SU-DHL-6 (cell line): Measurements from ENCODE around the gene C1D.

Experiments
- H2AFZ ChIP-seq: fragments of 200-600 bp; sonication (generic); 2 replicates; pipeline ENCODE4 v1.6.1; 2014; ENCODE audit warnings: low read depth, mild to moderate bottlenecking, moderate library complexity, mixed read lengths, antibody characterized with exemption, low read length; ENCODE audit not compliant: severe bottlenecking
- H3F3A ChIP-seq: fragments of 200-600 bp; shearing (Covaris generic); 2 replicates; pipeline ENCODE4 v1.6.0; 2016; ENCODE audit warnings: antibody characterized with exemption, mild to moderate bottlenecking; ENCODE audit not compliant: insufficient read depth
- H3K27ac ChIP-seq: fragments of 200-600 bp; sonication (generic); 2 replicates; pipeline ENCODE4 v1.5.1; 2016; ENCODE audit warnings: low read depth, mild to moderate bottlenecking, low read length, moderate library complexity, mixed read lengths
- H3K27me3 ChIP-seq: fragments of 200-600 bp; sonication (generic), shearing (Covaris generic); 2 replicates; pipeline ENCODE4 v1.6.0; 2014; ENCODE audit warnings: mild to moderate bottlenecking, low read length
- H3K36me3 ChIP-seq: fragments of 200-600 bp; sonication (generic); 2 replicates; pipeline ENCODE4 v1.6.1; 2014; ENCODE audit warnings: mild to moderate bottlenecking, low read length, mixed read lengths
- H3K4me2 ChIP-seq: fragments of 300-600, 200-600 bp; shearing (Covaris generic), sonication (generic); 2 replicates; pipeline ENCODE4 v1.6.0; 2014; ENCODE audit warnings: low read length, low read depth, mild to moderate bottlenecking; ENCODE audit not compliant: poor library complexity, severe bottlenecking
- H3K4me3 ChIP-seq: fragments of 200-600 bp; sonication (generic); 2 replicates; pipeline ENCODE4 v1.5.1; 2014; ENCODE audit warnings: antibody characterized with exemption, low read length, mild to moderate bottlenecking, mixed read lengths; ENCODE audit not compliant: insufficient read depth, poor library complexity, severe bottlenecking
- H3K79me2 ChIP-seq: fragments of 200-600 bp; sonication (generic); 2 replicates; pipeline ENCODE4 v1.6.1; 2014; ENCODE audit warnings: mild to moderate bottlenecking, low read length, moderate library complexity; ENCODE audit not compliant: insufficient read depth
- H3K9ac ChIP-seq: fragments of 200-600 bp; sonication (generic); 2 replicates; pipeline ENCODE4 v1.7.0; 2014; ENCODE audit warnings: mild to moderate bottlenecking, low read length
- H3K9me2 ChIP-seq: fragments of 200-600 bp; sonication (generic); replicated peaks from 2 replicates; pipeline ENCODE4 v1.6.1; 2014; ENCODE audit warnings: low read length; ENCODE audit not compliant: insufficient read depth
- H3K9me3 ChIP-seq: fragments of 200-600 bp; sonication (generic); 2 replicates; pipeline ENCODE4 v1.6.1; 2014; ENCODE audit warnings: low read length, mixed read lengths; ENCODE audit not compliant: insufficient read depth
- H4K20me1 ChIP-seq: fragments of 200-600 bp; sonication (generic); 2 replicates; pipeline ENCODE4 v1.6.1; 2014; ENCODE audit warnings: low read depth, mild to moderate bottlenecking, antibody characterized with exemption, low read length, moderate library complexity, mixed read lengths
- EZH2phosphoT487 ChIP-seq: fragments of 200-600 bp; sonication (generic), shearing (Covaris generic); conservative IDR thresholded peaks from 2 replicates; pipeline ENCODE4 v1.6.1; 2018; ENCODE audit warnings: mild to moderate bottlenecking, antibody characterized with exemption, low read length, moderate library complexity, mixed read lengths
- TF ChIP-seq, protein P1 (sequence below): fragments of 200-600 bp; sonication (generic); IDR thresholded peaks from one replicate; pipeline ENCODE4 v1.5.1; 2017; ENCODE audit warnings: antibody characterized with exemption, mild to moderate bottlenecking, low read length, moderate library complexity; ENCODE audit not compliant: insufficient read depth, poor library complexity, severe bottlenecking

The C1D gene

DNA sequence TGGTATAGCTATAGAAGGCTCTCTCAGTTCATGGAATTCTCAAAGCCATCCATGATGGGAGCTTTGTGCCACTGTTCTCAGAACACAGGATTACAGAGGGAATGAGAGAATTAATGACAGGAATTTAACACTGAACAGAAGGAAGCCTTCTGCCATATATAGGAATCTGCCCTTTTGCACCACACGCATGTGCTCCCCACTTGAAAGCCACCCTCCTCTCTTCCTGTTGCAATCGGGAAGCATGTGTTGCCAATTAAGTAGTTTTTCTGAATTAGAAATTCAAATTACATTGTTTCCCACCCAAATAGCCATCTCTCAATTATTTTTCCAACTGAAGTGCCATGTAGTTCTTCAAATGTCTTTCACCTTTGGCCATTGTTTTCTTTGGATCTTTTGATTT, 71.3 kb downstream of the C1D start:
- H3K27me3 ChIP-seq: no peaks in the 10 kb centered on the region
- H3K9me3 ChIP-seq: no peaks in the 10 kb centered on the region
- no peak overlapping the region for H3K4me3 ChIP-seq
- TF ChIP-seq EZH2phosphoT487: no peak
- TF ChIP-seq, protein P1, sequence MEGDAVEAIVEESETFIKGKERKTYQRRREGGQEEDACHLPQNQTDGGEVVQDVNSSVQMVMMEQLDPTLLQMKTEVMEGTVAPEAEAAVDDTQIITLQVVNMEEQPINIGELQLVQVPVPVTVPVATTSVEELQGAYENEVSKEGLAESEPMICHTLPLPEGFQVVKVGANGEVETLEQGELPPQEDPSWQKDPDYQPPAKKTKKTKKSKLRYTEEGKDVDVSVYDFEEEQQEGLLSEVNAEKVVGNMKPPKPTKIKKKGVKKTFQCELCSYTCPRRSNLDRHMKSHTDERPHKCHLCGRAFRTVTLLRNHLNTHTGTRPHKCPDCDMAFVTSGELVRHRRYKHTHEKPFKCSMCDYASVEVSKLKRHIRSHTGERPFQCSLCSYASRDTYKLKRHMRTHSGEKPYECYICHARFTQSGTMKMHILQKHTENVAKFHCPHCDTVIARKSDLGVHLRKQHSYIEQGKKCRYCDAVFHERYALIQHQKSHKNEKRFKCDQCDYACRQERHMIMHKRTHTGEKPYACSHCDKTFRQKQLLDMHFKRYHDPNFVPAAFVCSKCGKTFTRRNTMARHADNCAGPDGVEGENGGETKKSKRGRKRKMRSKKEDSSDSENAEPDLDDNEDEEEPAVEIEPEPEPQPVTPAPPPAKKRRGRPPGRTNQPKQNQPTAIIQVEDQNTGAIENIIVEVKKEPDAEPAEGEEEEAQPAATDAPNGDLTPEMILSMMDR: no peak
- H3F3A ChIP-seq: no peaks in the 10 kb centered on the region
- no peak overlapping the region for H3K4me2 ChIP-seq
- no peak overlapping the region for H2AFZ ChIP-seq
- no peaks in the 10 kb centered on the region for H3K79me2 ChIP-seq
- H3K27ac ChIP-seq: no peak overlapping the region
- no peaks in the 10 kb centered on the region for H4K20me1 ChIP-seq
- H3K9me2 ChIP-seq: no peaks in the 10 kb centered on the region
- no peak overlapping the region for H3K9ac ChIP-seq
- H3K36me3 ChIP-seq: no peaks in the 10 kb centered on the region
